GM10266 (cell line): ENCODE measurements around the gene ASPHD1.
"Not testable (repeated sequence)": the region's sequence is repeated elsewhere in the genome, so short reads cannot be mapped to it uniquely, and the experiment has no call there.

Source experiments
- DNase-seq: peaks from one replicate; pipeline ENCODE4 v3.0.0; 2012; ENCODE audit errors: extremely low spot score
- TF ChIP-seq, protein P1 (sequence below): IDR thresholded peaks from 2 replicates; pipeline ENCODE4 v1.5.1; 2012; ENCODE audit warnings: mild to moderate bottlenecking, low read depth; ENCODE audit not compliant: control insufficient read depth, insufficient read depth; ENCODE audit errors: missing control alignments

ASPHD1 gene

DNA sequence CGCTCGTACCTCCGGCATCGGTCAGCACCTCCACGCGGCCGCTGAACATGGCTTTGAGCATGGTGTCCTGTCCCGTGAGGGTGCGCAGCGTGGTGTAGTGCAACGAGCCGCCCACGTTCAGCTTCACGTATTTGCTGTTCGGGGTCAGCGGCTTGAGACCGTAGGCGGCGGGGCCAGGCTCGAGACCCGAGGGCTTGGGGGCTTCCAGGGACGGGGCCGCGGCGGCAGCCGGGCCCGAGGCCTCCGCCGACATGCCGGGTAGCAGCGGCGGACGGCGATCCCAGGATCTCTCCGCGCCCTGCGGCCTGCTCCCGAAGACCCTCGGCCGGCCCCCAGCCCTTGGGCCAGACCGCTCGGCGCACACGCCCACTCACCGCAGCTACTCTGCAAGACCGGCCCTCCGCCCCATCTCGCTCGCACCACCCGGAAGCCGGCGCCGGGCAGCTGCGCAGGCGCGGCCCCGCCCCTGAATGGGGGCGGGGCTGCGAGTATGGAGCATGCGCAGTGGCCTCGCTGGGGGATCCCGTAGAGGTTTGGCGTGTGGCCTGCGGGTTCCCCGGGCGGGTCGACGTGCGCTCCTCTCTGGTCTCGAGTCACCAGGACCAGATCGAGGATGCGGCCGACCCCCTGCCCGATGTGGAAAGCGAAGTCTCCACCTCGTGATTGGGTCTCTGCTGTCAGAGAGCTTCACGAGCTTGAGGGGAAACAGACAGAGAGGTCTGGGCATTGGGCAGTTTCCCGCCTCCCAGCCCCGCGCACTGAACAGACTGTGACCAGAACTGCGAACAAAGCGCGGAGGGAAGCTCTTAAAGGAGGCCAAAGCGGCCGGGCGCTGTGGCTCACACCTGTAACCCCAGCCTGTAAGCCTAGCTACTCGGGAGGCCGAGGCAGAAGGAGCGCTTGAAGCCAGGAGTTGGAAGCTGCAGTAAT is 25.8 kb downstream of the ASPHD1 start, which contains the start of gene KCTD13:
Gene KCTD13 (minus strand): TSS at position 446 of the 930 bp plus-strand sequence. CDS start 193 bp downstream, at position 253.
- DNase-seq, result peak; percentile 99
- TF ChIP-seq, protein P1, sequence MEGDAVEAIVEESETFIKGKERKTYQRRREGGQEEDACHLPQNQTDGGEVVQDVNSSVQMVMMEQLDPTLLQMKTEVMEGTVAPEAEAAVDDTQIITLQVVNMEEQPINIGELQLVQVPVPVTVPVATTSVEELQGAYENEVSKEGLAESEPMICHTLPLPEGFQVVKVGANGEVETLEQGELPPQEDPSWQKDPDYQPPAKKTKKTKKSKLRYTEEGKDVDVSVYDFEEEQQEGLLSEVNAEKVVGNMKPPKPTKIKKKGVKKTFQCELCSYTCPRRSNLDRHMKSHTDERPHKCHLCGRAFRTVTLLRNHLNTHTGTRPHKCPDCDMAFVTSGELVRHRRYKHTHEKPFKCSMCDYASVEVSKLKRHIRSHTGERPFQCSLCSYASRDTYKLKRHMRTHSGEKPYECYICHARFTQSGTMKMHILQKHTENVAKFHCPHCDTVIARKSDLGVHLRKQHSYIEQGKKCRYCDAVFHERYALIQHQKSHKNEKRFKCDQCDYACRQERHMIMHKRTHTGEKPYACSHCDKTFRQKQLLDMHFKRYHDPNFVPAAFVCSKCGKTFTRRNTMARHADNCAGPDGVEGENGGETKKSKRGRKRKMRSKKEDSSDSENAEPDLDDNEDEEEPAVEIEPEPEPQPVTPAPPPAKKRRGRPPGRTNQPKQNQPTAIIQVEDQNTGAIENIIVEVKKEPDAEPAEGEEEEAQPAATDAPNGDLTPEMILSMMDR, result no peak

GRCh38 chr16:29926711-29927052 is 26.4 kb downstream of the ASPHD1 start:
- TF ChIP-seq, protein P1, result no peak
- no peak for DNase-seq

GRCh38 chr16:29927070-29927905 is 27.0 kb downstream of the ASPHD1 start:
- TF ChIP-seq, protein P1, result no peak
- DNase-seq, result no peak

- not testable (repeated sequence) for DNase-seq
Observed at GRCh38 chr16:29931750-29932149, 31.5 kb downstream of the ASPHD1 start.

DNA sequence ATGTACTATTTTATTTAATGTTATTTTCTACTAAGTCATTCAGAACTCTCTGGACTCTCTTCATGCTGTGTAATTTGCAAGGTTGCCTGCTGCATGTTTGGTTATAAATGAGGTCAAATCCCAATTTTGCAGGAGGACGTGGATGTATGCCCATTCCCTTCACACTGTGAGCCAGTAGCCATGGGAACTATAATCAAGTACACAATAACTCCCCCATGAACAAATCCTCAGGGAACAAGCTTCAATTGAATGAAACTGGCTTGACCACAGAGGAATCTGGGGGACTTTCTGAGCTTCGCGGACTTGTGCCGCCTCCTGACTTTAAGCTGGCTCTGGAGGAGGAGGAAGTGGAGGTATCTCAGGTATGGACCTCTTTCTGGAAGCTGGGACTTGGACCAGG is 40.4 kb downstream of the ASPHD1 start:
- TF ChIP-seq, protein P1, result no peak

GRCh38 chr16:29943846-29944799 is 43.8 kb downstream of the ASPHD1 start:
- DNase-seq, result no peak
- TF ChIP-seq, protein P1, result no peak

More for the DNA sequence above, 40.4 kb downstream of the ASPHD1 start:
- no peak for DNase-seq

DNA sequence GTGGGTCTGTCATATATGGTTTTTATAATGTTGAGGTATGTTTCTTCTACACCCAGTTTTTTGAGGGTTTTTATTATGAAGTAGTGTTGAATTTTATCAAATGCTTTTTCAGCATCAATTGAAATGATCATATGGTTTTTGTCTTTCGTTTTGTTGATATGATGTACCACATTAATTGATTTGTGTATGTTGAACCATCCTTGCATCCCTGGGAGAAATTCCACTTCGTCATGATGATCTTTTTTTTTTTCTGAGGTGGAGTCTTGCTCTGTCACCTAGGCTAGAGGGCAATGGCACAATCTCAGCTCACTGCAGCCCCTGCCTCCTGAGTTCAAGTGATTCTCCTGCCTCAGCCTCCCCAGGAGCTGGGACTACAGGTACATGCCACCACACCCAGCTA is 47.6 kb downstream of the ASPHD1 start:
- TF ChIP-seq, protein P1, result no peak

More for the DNA sequence above, 47.6 kb downstream of the ASPHD1 start:
- no peak for DNase-seq
